Posterior vena cava (tissue), 2 donors: Measurements from ENCODE around the gene GPN2. TPM values are rescaled to one million over a fixed set of nuclear protein-coding genes. Genes with fewer than 3 reads are reported as not detected.
"Not testable (repeated sequence)": the region's sequence is repeated elsewhere in the genome, so short reads cannot be mapped to it uniquely, and the experiment has no call there.

ENCODE experiments used
- DNase-seq: peaks from one replicate; pipeline ENCODE4 v3.0.0-alpha.2; 2020; ENCODE audit warnings: low spot score
- intact Hi-C, 2 donors: fragments of 100-400 bp; cut with DNase I; formaldehyde crosslinking; loops; one replicate each; pipeline versions ENCODE4 v1.14.1 to v1.14.2; 2022 to 2023
- total RNA-seq, 2 donors: library from RNA; stranded (reverse); fragmentation: NEBNext Ultra II Directional; extraction: Animal tissue kit (Norgen Biotek cat#: 25700); gene quantifications; one replicate each; pipeline ENCODE4 v1.2.1, GENCODE V29; 2021
- donor health status: DM: yes; HTN: yes; CAD: no.
- donor health status: DM: yes; HTN: yes; CAD: no.

The GPN2 gene
- total RNA-seq, 2 donors from 2014 or later: 17.7 to 19.4 TPM

DNA sequence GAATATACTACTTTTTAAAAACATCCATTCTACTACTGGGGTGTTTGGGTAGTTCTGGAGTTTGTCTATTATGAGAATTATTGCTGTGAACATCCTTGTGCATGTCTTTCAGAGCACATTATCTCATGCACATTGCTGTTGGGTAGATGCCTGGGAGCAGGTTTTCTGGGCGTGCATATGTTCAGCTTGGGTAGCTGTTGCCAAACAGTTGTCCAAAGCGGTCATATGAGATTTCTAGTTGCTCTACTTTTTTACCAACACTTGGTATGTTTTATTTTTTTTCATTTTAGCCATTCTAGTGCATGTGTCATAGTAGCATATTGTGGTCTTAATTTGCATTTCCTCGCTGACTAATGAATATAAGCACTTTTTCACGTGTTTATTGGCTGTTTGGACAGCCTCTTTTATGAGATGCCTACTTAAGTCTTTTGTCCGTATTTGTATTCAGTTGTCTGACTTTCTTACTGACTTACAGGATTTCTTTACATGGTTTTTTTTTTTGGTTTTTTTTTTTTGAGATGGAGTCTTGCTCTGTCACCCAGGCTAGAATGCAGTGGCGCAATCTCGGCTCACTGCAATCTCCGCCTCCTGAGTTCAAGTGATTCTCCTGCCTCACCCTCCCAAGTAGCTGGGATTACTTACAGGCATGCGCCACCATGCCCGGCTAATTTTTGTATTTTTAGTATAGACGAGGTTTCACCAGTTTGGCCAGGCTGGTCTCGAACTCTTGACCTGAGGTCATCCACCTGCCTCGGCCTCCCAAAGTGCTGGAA is 45.5 kb downstream of the GPN2 start:
- DNase-seq: no peak
- intact Hi-C loops: no loop called here

DNA sequence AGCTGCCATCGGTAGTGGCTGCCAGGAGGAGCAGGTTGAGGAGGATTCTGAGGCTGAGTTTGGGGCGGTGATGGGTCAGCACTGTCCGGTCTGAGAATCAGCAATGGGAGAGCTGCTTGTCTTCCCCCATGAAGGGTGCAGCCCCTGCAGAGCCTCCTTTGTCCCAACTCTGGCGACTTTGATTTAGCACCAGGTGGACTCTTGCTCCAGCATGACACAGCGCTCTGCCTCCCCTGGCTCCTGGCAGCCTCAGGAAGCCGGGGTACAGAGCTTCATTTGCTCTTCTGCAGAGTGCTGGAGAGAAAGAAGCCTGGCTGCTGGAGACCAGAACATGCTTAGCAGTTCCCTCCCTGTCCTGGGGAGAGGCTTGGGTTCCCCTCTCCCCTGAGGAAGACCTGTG is 50.3 kb downstream of the GPN2 start:
- intact Hi-C loops: no loop called here
- no peak for DNase-seq

DNA sequence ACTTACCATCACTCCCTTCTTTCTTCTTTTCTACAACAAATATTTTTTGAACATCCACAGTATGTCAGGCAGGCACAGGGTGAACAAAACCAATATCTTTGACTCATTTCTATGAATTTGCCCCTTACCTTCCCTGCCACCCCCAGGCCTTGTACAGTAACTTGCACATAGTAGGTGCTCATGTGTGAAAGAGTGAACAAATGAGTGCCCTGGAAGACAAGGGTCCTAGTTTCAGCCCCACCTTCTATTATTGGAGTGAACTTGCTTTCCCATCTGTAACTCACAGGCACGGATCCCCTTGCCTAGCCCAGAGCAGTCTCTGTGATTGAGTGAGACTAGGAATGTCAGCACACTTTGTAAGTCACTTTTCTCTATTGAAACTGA is 50.8 kb downstream of the GPN2 start:
- intact Hi-C loops: no loop called here
- no peak for DNase-seq

- intact Hi-C loops: no loop called here
- no peak for DNase-seq
These were observed 51.4 kb downstream of the GPN2 start for GRCh38 chr1:26838474-26839338.

DNA sequence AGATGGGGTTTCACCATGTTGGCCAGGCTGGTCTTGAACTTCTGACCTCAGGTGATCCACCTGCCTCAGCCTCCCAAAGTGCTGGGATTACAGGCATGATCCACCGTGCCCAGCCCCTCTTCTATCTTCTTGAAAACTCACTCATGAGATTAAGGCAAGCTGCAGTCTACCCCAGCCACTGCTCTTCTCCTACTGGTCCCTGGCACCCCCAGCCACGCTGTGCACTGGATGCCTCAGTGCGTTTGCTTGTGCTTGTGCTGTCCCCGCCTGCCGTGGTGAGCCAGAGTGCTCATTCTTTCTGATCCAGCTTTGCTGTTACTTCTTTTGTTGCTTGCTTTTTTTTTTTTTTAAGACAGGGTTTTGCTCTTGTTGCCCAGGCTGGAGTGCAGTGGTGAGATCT is 52.4 kb downstream of the GPN2 start:
- DNase-seq, intact Hi-C loops: not testable (repeated sequence)

GRCh38 chr1:26833432-26834405 is 56.4 kb downstream of the GPN2 start:
- DNase-seq: no peak
- intact Hi-C loops: no loop called here

GRCh38 chr1:26832249-26832960 is 57.7 kb downstream of the GPN2 start:
- no peak for DNase-seq
- intact Hi-C loops: no loop called here

- intact Hi-C loops: no loop called here
- DNase-seq: no peak
These were observed 58.4 kb downstream of the GPN2 start for GRCh38 chr1:26831546-26832248.

DNA sequence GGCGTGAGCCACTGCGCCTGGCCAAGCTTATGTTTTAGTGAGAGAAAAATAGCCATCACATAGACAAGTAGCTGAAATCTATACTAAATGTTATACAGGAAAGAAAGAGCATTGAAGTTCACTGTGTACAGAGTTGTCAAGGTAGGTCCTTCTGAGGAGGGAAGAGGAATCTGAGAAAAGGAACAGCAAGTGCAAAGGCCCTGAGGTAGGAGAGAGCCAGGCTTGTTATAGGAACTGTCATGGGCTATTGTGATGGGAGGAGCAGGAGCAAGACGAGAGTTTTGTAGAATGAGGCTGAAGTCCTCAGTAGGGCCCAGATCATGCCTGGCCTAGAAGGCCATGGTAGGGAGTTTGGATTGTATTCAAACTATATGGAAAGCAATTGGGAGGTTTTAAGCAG is 59.0 kb downstream of the GPN2 start:
- intact Hi-C loops: no loop called here
- no peak for DNase-seq

GRCh38 chr1:26829184-26829911 is 60.7 kb downstream of the GPN2 start:
- intact Hi-C loops: no loop called here

GRCh38 chr1:26828411-26828991 is 61.6 kb downstream of the GPN2 start:
- DNase-seq: no peak
- intact Hi-C loops: no loop called here

More at GRCh38 chr1:26829184-26829911, 60.7 kb downstream of the GPN2 start:
- DNase-seq: no peak

- intact Hi-C loops: no loop called here
- DNase-seq: no peak
These were observed 62.4 kb downstream of the GPN2 start for GRCh38 chr1:26827663-26828062.

- DNase-seq: no peak
- intact Hi-C loops: no loop called here
These were observed 62.9 kb downstream of the GPN2 start for GRCh38 chr1:26827106-26827604.

- intact Hi-C loops: no loop called here
These were observed 63.6 kb downstream of the GPN2 start, which contains the start of gene ZDHHC18 for GRCh38 chr1:26826261-26827105. TSS of gene ZDHHC18 (plus strand) at chr1:26826688. CDS start at chr1:26826805, 117 bp downstream.

More at GRCh38 chr1:26826261-26827105, 63.6 kb downstream of the GPN2 start, which contains the start of gene ZDHHC18:
- peak; percentile 89 for DNase-seq
